Activated naive CD4-positive, alpha-beta T cell treated with anti-CD3 and anti-CD28 coated beads for 36 hours (primary cell): ENCODE measurements around the gene DUSP15. TPM values are rescaled to one million over a fixed set of nuclear protein-coding genes. Genes with fewer than 3 reads are reported as not detected.

Experiments used
- CTCF ChIA-PET: fragments of 350-600 bp; sonication (Branson Sonifier 250); formaldehyde crosslinking; loops from one replicate; lab custom pipeline; 2021; ENCODE audit warnings: antibody characterized with exemption; lab: Charles Lee
- DNase-seq: peaks from one replicate; pipeline ENCODE4 v3.0.0-alpha.2; 2020
- H3K27ac Mint-ChIP-seq: one replicate; pipeline ENCODE4 v1.8.0; 2021; ENCODE audit warnings: mild to moderate bottlenecking, mixed read lengths
- H3K27me3 Mint-ChIP-seq: one replicate; pipeline ENCODE4 v1.8.0; 2021; ENCODE audit warnings: low read depth, mixed read lengths
- H3K36me3 Mint-ChIP-seq: one replicate; pipeline ENCODE4 v1.8.0; 2021; ENCODE audit warnings: low read depth, mixed read lengths
- H3K4me1 Mint-ChIP-seq: one replicate; pipeline ENCODE4 v1.8.0; 2021; ENCODE audit warnings: low read depth, mixed read lengths
- H3K4me3 Mint-ChIP-seq: one replicate; pipeline ENCODE4 v1.8.0; 2021; ENCODE audit warnings: mild to moderate bottlenecking, moderate library complexity, mixed read lengths
- H3K9me3 Mint-ChIP-seq: one replicate; pipeline ENCODE4 v1.8.0; 2021; ENCODE audit warnings: mixed read lengths
- intact Hi-C: fragments of 100-400 bp; cut with micrococcal nuclease; formaldehyde crosslinking; loops from one replicate; pipeline ENCODE4 v1.15.1; 2023
- total RNA-seq, 2 experiments: library from RNA; stranded (reverse); gene quantifications; one replicate each; pipeline ENCODE4 v1.2.3, GENCODE V29; 2021

The DUSP15 gene
- total RNA-seq, 2 experiments from 2014 or later: not detected

GRCh38 chr20:31909253-31910070 is 39.1 kb upstream of the DUSP15 start:
- CTCF ChIA-PET: interaction anchor here (0.7 to 1.3 kb wide), 2 partner anchors 86 to 92 kb away, joined by 3 to 5 read pairs; no protein-coding TSS in a partner anchor
- H3K9me3 Mint-ChIP-seq: no peaks in the 10 kb centered on the region
- intact Hi-C loops: no loop called here
- H3K27me3 Mint-ChIP-seq: peaks cover 2% of the 10 kb centered on the region
- no peaks in the 10 kb centered on the region for H3K36me3 Mint-ChIP-seq
- H3K4me1 Mint-ChIP-seq: no peaks in the 10 kb centered on the region
- H3K27ac Mint-ChIP-seq: no peak overlapping the region
- H3K4me3 Mint-ChIP-seq: no peak overlapping the region
- no peak for DNase-seq

GRCh38 chr20:31908424-31908823 is 38.1 kb upstream of the DUSP15 start:
- CTCF ChIA-PET: interaction anchor here (0.7 to 1.3 kb wide), 2 partner anchors 85 to 91 kb away, joined by 3 to 5 read pairs; no protein-coding TSS in a partner anchor
- intact Hi-C loops: no loop called here
- H3K4me3 Mint-ChIP-seq: no peak overlapping the region
- H3K9me3 Mint-ChIP-seq: no peaks in the 10 kb centered on the region
- peaks cover 2% of the 10 kb centered on the region for H3K27me3 Mint-ChIP-seq
- no peak overlapping the region for H3K27ac Mint-ChIP-seq
- DNase-seq: no peak
- no peaks in the 10 kb centered on the region for H3K4me1 Mint-ChIP-seq
- no peaks in the 10 kb centered on the region for H3K36me3 Mint-ChIP-seq

- Mint-ChIP-seq H3K4me1 (no peaks in the 10 kb centered on the region), H3K27ac (no peak overlapping the region), H3K27me3 (peaks cover 2% of the 10 kb centered on the region), H3K36me3 (no peaks in the 10 kb centered on the region), H3K9me3 (no peaks in the 10 kb centered on the region), H3K4me3 (no peak overlapping the region)
- DNase-seq: no peak
- CTCF ChIA-PET: no interaction called here
- intact Hi-C loops: no loop called here
These were observed 37.7 kb upstream of the DUSP15 start for GRCh38 chr20:31908016-31908415.

GRCh38 chr20:31907046-31907445 is 36.7 kb upstream of the DUSP15 start:
- DNase-seq: no peak
- intact Hi-C loops: no loop called here
- Mint-ChIP-seq H3K4me1 (no peaks in the 10 kb centered on the region), H3K27ac (no peak overlapping the region), H3K9me3 (no peaks in the 10 kb centered on the region), H3K4me3 (no peak overlapping the region), H3K36me3 (no peaks in the 10 kb centered on the region), H3K27me3 (peaks cover 2% of the 10 kb centered on the region)
- CTCF ChIA-PET: no interaction called here

GRCh38 chr20:31906001-31906400 is 35.7 kb upstream of the DUSP15 start:
- CTCF ChIA-PET: interaction anchor here (0.6 to 1.1 kb wide), 2 partner anchors 29 to 126 kb away, joined by 3 to 4 read pairs; no protein-coding TSS in a partner anchor
- H3K27me3 Mint-ChIP-seq: peaks cover 2% of the 10 kb centered on the region
- no peak overlapping the region for H3K4me3 Mint-ChIP-seq
- no peak for DNase-seq
- H3K36me3 Mint-ChIP-seq: no peaks in the 10 kb centered on the region
- intact Hi-C loops: no loop called here
- H3K27ac Mint-ChIP-seq: no peak overlapping the region
- no peaks in the 10 kb centered on the region for H3K9me3 Mint-ChIP-seq
- H3K4me1 Mint-ChIP-seq: no peaks in the 10 kb centered on the region

- Mint-ChIP-seq H3K27ac (no peak overlapping the region), H3K27me3 (peaks cover 2% of the 10 kb centered on the region), H3K36me3 (no peaks in the 10 kb centered on the region), H3K4me1 (no peaks in the 10 kb centered on the region), H3K4me3 (no peak overlapping the region), H3K9me3 (no peaks in the 10 kb centered on the region)
- intact Hi-C loops: no loop called here
- CTCF ChIA-PET: interaction anchor here (0.8 to 1.2 kb wide), 3 partner anchors 9 to 51 kb away, joined by 3 to 4 read pairs (median 3); no protein-coding TSS in a partner anchor
- DNase-seq: no peak
These were observed 33.5 kb upstream of the DUSP15 start for GRCh38 chr20:31903627-31904386.

- CTCF ChIA-PET: no interaction called here
- no peak for DNase-seq
- H3K27me3 Mint-ChIP-seq: peaks cover 2% of the 10 kb centered on the region
- H3K36me3 Mint-ChIP-seq: no peaks in the 10 kb centered on the region
- intact Hi-C loops: no loop called here
- no peak overlapping the region for H3K27ac Mint-ChIP-seq
- no peak overlapping the region for H3K4me3 Mint-ChIP-seq
- no peaks in the 10 kb centered on the region for H3K9me3 Mint-ChIP-seq
- no peaks in the 10 kb centered on the region for H3K4me1 Mint-ChIP-seq
These were observed 31.3 kb upstream of the DUSP15 start for GRCh38 chr20:31901615-31902014.

GRCh38 chr20:31897541-31897940 is 27.2 kb upstream of the DUSP15 start:
- Mint-ChIP-seq H3K4me3 (no peak overlapping the region), H3K27ac (no peak overlapping the region), H3K4me1 (no peaks in the 10 kb centered on the region), H3K9me3 (no peaks in the 10 kb centered on the region), H3K27me3 (no peaks in the 10 kb centered on the region), H3K36me3 (no peaks in the 10 kb centered on the region)
- intact Hi-C loops: no loop called here
- no peak for DNase-seq
- CTCF ChIA-PET: interaction anchor here (1.2 kb wide), 1 partner anchor 64 kb away, joined by 3 read pairs; no protein-coding TSS in a partner anchor

- Mint-ChIP-seq H3K9me3 (no peaks in the 10 kb centered on the region), H3K27me3 (no peaks in the 10 kb centered on the region), H3K4me3 (no peak overlapping the region), H3K4me1 (no peaks in the 10 kb centered on the region), H3K36me3 (no peaks in the 10 kb centered on the region), H3K27ac (no peak overlapping the region)
- CTCF ChIA-PET: no interaction called here
- intact Hi-C loops: no loop called here
- DNase-seq: no peak
These were observed 25.7 kb upstream of the DUSP15 start for GRCh38 chr20:31896049-31896448.

GRCh38 chr20:31894980-31895675 is 24.8 kb upstream of the DUSP15 start:
- Mint-ChIP-seq H3K36me3 (no peaks in the 10 kb centered on the region), H3K4me1 (no peaks in the 10 kb centered on the region), H3K27ac (no peak overlapping the region), H3K27me3 (no peaks in the 10 kb centered on the region), H3K9me3 (no peaks in the 10 kb centered on the region), H3K4me3 (no peak overlapping the region)
- intact Hi-C loops: no loop called here
- CTCF ChIA-PET: interaction anchor here (1.1 kb wide), 1 partner anchor 135 kb away, joined by 4 read pairs; no protein-coding TSS in a partner anchor
- DNase-seq: no peak

- H3K27ac Mint-ChIP-seq: no peak overlapping the region
- CTCF ChIA-PET: interaction anchor here (1.6 kb wide), 1 partner anchor 38 kb away, joined by 5 read pairs; no protein-coding TSS in a partner anchor
These were observed 20.3 kb upstream of the DUSP15 start for GRCh38 chr20:31890646-31891045.

GRCh38 chr20:31883829-31884228 is 13.5 kb upstream of the DUSP15 start:
- CTCF ChIA-PET: interaction anchor here (2.4 kb wide), 1 partner anchor 31 kb away, joined by 9 read pairs; no protein-coding TSS in a partner anchor

More at GRCh38 chr20:31890646-31891045, 20.3 kb upstream of the DUSP15 start:
- Mint-ChIP-seq H3K27me3 (no peaks in the 10 kb centered on the region), H3K4me3 (no peak overlapping the region), H3K9me3 (no peaks in the 10 kb centered on the region), H3K4me1 (no peaks in the 10 kb centered on the region), H3K36me3 (no peaks in the 10 kb centered on the region)
- no peak for DNase-seq
- intact Hi-C loops: no loop called here

More at GRCh38 chr20:31883829-31884228, 13.5 kb upstream of the DUSP15 start:
- Mint-ChIP-seq H3K36me3 (no peaks in the 10 kb centered on the region), H3K4me3 (no peak overlapping the region), H3K4me1 (peaks cover 12% of the 10 kb centered on the region), H3K9me3 (no peaks in the 10 kb centered on the region), H3K27me3 (peaks cover 2% of the 10 kb centered on the region), H3K27ac (no peak overlapping the region)
- intact Hi-C loops: no loop called here
- DNase-seq: no peak
